ENCODE measurements around the gene CCDC34.

- TF ChIP-seq POLR2A (IDR thresholded peaks at IDR 0.05) (no peak), CTCF (IDR thresholded peaks at IDR 0.05) (no peak)
Observed at GRCh38 chr11:27386181-27386845, 23.3 kb upstream of the CCDC34 start.

Measured in esophagus squamous epithelium (tissue), 4 donors.